HG03571 (cell line): Measurements from ENCODE around the gene OSBPL10.

Source experiments
- ATAC-seq: cut with Tn5 transposase; IDR thresholded peaks from one replicate; pipeline ENCODE4 v1.9.1; 2021; ENCODE audit not compliant: unreplicated experiment

The OSBPL10 gene

DNA sequence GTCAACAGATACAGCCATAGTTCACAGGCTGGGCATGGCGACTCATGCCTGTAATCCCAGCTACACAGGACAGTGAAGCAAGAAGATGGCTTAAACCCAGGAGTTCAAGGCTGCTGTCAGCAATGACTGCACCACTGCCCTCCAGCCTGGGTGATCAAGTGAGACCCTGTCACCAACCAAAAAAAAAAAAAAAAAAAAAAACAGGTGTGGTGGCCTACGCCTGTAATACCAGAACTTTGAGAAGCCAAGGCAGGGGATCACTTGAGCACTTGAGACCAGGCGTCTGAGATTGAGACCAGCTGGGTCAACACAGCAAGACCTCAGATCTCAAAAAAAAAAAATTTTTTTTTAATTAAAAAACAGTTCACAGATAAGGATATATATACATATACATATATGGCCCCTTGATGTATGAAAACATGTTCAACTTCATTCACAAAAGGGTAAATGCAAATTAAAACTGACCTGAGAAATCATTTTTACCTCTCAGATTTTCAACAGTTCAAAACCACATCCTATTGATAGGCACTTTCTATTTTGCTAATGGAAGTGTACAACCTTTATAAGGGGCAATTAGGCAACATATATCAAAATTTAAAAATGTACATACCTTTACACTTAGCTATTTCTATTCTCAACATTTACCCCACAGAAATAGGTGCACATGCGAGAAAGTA is 51.1 kb downstream of the OSBPL10 start:
- ATAC-seq, result no peak

DNA sequence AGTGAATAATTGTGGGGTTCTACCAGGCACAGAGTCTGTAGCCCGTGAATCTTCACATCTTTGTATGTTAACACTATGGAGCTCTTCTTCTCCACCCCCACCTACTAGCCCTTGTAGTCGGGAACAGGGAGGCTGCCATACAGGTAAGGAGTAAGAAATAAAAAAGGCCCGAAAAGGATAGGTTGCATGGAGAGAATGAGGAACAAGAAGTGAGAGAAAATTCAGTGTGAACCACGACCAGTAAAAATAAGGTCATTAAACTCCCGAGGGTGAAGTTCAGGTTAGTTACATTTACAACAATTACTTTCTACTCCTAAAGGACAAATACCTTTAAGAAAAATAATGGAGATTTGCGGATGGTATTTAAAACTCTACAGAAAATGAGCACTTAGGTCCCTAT is 53.3 kb downstream of the OSBPL10 start:
- no peak for ATAC-seq

DNA sequence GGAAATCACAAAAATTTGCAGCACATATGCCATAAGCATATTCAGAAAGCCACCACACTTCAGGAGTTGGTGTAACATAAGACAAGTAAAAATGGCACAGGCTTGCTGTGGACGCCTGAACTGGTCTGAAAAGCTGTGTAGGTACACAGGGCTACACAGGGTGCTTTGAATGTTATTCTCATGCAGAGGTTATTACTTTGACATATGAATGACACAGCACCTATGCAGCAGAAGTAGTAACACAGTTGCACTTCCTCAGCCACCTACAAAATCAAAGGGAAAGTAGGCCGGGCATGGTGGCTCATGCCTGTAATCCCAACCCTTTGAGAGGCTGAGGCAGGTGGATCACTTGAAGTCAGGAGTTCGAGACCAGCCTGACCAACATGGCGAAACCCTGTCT is 54.5 kb downstream of the OSBPL10 start:
- ATAC-seq, result no peak

DNA sequence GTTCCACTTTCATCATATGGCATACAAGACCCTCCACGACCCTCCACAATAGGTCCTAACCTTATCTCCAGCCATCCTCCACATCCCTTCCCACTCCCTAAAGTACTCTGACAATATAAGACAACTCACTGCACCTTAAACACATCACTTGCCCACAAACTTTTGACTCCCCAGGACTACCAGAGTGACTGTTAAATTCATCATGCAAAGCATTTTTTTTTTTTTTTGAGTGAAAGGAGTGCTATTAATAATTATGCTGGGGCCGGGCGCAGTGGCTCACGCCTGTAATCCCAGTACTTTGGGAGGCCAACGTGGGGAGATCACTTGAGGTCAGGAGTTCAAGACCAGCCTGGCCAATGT is 55.8 kb downstream of the OSBPL10 start:
- no peak for ATAC-seq

DNA sequence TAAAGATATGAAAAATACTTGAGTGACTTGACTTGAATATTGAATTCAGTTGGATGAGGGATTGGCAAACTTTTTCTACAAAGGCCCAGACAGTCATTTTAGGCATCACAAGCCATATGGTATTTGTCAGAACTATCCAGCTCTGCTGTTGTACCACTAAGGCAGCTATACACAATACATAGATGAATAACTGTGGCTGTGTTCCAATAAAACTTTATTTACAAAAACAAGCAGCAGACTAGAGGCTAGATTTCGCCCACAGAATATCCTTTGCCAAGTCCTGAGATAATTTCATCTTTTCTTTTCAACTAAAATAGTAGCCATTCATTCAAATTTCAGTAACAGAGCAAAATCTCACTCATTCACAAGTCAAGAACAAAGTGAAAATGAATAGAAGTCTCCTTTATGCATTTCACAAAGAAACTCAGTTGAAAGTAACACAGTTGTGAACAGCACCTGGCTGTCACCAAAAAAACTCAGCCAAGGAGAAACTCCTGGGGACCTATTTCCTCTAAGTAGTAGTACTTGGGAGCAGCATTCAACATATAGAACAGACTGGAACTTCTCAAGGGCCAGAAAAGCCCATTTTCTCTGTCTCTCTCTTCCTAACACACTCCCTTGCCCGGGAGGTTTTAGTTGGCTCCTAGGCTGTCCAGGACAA is 56.3 kb downstream of the OSBPL10 start:
- ATAC-seq, result no peak

DNA sequence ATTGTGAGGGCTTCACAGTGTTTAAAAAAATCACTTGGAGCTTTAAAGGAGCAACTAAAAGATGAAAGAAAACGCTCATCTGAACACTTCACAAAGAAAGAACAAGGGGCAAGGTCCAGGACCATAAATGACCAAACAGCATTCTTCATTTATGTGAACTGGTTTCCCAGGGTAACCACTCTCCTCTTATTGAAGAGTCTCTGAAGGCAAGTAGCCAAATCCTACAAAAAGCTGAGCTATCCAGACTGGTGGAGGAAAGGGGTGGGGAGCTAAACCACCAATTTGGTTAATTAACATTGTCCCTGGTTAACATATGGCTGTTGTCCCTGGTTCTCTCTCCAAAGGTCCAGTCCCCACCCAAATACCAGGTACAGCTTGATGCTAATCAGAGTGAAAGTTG is 58.1 kb downstream of the OSBPL10 start:
- no peak for ATAC-seq

DNA sequence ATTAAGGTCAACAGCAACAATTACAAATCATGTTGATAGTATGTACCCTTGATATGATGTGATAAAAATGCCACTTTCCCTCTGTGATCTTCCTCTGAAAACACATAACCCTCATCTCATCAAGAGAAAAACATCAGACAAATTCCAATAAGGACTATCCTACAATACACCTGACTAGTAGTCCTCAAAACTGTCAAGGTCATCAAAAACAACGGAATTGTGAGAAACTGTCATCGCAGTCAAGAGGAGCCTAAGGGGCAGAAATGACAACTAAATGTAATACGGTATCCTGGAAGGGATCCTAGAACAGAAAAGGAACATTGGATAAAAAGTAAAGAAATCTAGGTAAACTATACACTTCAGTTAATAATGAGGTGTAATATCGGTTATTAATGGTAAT is 59.2 kb downstream of the OSBPL10 start:
- no peak for ATAC-seq

DNA sequence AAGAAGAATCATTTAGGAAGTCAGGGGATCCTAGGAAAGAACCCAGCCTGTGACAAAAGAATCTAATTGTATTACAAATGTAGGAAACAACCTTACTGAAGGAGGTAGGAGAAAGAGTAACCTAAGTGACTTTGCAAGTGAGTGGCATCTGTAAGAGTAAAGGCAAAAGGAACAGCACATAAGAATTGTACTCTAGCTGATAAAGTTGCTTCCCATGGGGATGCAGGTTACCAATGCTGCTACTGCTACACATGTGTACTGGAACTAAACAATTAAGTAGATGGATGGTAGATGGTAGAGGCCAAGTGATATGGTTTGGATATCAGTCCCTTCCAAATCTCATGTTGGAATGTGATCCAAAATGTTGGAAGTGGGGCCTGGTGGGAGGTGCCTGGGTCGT is 60.8 kb downstream of the OSBPL10 start:
- ATAC-seq, result no peak

DNA sequence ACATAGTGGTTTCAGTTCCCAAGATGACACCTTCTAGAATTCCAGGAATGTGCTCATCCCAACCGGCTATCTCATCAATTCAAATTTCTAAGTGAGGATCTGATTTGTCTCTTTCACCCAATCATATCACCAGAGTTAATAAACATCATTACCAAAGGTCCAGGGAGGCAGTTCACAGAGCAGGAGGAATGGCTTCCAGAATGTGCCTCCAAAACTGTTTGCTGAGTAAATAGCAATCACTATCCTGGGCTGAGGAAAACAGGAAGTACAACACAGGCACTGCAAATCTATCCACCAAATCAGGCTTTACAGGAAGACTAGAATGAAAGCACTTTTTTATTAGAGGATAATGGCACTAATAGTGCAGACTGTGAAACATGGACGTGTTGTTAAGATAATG is 61.5 kb downstream of the OSBPL10 start:
- ATAC-seq, result no peak

DNA sequence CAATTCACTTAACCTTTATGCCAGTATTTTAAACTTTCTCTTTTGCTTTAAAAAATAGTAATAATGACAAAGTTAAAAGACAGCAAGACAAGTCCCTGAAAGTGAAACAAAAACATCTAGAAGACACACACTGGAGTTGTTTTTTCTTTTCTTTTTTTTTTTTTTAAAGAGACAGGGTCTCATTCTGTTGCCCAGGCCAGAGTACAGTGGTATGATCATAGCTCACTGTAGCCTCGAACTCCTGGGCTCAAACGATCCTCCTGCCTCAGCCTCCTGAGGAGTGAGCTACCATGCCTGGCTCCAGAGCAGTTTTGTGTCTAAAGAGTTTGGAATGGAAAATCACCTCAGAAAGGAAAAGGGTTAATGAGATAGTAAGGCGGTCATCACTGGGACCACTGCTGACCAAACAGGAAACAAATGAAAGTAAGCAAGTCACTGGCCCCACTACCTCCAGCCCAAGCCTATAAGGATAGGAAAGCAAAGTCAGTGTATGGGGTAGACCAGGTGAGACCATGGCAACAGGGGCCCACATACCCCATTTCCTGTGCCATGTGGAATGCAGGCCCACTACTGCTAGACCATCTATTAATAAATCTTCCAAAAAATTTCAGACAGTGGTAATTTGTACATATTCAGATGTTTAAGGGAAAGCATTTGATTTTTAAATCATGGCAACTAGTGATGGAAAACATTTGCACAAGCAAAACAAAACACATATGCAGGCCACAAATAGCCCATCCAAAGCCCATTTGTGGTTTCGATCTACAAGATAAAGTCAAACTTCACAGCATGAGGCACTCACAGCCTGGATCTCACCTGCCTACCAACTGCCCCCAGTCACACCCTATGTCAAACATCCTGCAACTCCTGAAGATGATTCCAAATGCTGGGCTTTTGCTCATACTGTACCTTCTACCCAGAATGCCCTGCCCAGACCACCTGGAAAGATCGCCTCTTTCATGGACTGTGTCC is 62.6 kb downstream of the OSBPL10 start:
- peak; percentile 77 for ATAC-seq

DNA sequence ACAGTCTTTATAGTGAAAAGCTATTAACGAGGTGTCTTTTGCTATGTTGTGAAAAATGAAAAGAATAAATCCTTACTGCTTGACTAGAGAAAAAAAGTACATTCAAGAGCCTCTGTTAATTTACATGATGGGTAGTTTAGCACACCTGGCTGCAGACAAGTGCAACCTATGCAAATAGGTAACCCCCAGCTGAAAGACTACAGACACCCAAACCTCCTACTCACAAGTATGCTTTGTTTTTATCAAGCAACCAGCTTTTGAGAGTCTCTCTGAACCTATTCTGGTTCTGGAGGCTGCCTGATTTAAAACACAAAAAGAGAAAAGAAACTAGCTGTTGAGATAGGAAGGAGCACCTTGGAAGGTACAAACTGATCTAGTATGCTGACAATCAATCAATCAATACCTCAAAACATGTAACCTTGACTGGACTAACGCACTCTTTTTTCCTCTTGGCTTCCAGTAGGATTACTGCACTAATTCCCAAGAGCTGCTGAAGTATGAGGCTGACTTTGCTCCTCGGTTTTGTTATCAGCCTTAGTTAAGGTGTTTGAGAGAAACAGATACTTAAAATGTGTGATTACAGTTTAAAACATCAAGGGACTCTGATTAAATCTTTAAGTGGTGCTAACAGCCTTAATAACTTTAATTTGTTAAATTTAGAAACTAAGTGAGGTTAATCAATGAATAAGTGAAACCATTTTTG is 63.6 kb downstream of the OSBPL10 start:
- ATAC-seq, result no peak

DNA sequence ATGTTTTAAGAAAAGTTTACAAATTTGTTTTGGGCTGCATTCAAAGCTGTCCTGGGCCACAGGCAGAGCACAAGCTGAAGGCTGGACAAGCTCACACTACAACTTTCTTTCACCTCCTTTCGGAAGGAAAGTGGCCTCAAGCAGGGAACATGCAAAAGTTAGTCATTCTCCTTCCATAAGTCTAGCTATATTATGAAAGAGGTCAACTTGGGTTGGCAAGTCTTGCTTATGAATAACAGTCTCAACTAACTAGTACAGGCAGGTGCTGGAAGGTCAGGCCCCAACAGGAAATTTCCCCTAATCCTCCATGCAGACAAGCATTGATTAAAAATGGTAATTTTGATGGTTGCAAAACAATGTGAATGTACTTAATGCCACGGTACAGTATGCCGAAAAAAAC is 69.4 kb downstream of the OSBPL10 start:
- ATAC-seq, result no peak

DNA sequence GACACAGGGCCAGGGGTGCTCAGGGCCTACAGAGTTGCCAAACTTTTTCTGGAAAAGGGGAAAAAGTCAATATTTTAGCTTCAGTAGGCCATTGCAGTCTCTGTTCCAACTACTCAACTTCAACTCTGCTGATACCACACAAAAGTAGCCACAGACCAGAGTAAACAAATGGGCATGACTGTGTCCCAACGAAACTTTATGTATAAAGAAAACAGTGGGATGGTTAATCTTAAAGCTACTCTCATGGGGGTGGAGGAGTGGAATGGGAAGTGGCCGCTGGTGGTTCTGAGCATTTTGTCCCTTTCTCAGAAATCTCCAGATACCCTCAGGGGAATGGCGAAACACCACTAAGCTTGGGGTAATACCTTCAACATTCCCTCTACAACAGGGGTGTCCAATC is 69.9 kb downstream of the OSBPL10 start:
- ATAC-seq, result no peak

DNA sequence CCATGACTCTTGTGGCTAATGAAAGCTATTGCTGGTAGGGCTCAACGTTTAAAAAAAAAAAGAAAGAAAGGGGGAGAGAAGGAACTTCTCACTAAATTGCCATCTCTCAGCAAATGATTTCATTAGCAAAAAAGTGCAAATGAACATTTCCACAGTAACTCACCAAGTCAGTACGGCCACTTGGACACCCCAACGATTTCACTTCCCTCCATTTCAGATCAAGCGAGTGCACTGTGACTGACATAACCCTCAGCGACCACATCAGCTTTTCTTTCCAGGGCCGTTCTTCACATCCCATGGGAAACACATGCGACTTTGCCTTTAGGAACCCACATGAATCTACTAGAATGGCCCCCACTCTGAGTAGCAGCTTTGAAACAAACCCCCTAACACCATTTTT is 71.6 kb downstream of the OSBPL10 start:
- ATAC-seq, result no peak

DNA sequence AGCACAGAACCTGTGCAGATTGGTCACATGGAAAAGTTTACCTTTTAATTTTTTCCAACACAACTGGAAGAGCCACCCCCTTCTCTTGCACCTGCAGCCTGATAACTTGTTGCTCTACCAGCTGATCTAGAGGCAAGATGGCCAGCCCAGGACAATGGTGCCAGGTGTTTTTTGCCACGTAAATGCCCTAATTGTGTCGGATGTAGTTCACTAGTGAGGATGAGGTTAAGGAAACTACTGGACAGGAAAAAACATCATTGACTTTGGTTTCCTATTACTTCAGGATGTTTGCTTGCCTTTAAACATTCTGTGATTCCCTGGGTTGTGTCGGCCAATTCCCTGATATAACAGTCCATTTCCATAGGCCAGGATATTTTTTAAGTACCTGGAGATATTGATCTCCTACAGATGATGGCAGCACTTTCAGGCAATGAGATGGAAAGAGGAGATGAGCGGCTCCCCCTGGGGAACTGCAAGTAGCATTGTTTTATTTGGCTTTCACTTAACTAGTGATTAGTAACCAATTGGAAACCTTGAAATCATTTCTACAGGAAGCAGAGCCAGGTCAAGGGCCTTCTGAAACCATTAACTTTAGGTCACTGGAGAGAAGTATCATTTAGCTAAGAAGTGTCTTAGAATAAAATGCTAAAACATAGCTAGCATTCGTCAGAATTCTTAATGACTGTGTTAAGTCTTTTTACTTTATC is 72.5 kb downstream of the OSBPL10 start:
- ATAC-seq, result peak; percentile 93

DNA sequence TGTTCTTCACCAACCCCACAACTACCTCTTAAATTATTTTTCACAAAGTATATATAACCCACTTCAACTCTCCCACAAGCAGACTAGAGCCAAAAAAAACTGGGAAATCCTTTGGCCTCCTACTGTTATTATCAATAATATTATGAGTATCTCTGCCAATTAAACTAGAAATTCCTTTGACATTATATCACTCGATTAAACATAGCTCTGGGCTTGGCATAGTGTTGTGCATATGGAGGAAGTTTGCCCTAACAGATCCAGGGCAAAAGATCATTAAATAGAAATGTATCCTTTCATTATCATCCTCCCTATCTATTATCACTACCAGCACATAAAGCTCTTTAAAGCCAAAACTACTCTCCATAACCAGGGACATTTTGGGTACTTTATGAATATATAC is 74.9 kb downstream of the OSBPL10 start:
- no peak for ATAC-seq

DNA sequence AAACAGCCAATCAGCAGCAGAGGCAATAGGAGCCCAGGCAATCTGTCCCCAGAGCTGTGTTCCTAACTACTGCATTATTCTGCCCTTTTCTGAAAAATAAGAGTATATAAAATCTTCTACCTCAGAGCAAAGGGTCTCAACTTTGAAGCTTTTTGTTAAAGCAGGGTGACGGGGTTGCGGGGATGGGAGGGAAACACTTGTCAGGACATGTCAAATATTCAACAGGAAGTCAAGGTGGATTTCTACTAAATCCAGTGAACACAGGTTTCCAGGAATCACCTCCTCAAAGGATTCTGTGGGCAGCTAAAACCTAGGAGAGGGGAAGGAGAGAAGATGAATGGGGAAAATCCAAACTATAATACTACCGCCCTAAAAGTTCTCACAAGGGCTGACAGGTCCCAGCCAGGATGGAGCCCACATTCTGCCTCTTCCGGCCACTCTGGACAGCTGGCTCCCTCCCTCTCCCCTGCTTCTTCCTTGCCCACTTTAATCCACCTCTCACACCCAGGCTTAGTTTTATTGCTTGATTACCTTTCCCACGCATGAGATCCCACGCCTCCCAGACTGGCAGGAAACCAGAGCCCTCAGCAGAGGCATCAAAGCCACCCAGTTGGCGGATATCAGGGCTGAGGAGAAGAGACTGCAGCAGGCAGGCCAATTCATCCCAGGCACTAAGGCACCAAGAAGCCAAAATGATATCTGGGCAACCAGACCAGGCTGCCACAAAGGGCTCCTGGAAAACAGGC is 77.2 kb downstream of the OSBPL10 start:
- ATAC-seq, result no peak

DNA sequence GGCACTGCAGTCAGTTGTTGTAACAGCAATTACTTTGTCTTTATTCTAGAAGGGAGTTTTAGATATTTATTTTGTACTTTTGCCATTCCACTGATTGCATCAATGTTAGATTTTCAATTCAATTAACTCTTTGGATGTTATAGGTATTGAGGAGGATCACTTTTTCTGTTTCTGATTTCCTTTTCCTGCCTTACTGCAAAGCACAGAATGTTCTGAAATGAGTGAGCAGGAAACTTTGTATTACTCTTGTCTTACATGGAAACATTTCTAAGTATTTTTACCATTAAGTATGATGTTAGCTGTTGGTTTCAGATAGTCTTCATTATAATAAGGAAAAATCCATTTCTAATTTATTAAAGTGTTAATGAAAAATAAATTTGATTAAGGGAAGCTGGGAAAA is 80.5 kb downstream of the OSBPL10 start:
- no peak for ATAC-seq

DNA sequence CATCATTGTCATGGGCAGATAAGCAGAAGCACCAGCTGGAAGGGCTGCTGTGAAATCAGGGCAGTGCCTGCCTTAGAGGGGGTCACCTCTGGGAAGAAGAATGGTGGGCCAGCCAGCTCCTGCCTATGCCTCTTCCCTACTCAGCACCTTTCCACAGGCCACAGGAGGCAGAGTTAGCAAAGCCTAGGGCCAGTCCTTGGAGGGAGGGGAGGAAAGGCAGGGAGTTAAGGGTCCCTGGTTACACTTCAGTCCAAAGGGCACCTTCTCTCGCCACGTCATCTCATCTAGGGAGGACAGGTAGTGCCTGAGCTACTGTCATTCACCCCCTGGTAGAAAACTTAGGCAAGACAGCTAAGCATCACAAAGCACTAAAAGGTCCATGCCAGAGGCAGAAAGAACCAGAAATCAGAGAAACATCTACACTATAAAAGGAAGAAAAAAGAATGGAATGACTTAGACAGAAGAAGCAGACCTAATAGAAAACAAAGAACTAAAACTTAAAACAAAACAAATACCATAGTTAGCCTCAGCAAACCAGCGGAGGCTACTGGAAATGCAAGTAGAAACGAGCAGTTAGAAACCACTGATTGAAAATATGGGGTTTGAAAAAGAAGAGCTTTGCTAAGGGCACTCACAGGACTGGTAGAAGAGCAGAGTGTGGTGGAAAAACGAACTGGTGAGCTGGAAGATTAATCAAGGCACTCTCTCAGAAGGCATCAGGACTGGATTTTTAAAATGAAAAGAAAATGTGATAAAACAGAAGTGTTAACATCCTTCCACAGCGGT is 84.2 kb downstream of the OSBPL10 start:
- ATAC-seq, result no peak
